IMR-90 (cell line): ENCODE measurements around the gene ILK. TPM values are rescaled to one million over a fixed set of nuclear protein-coding genes. Genes with fewer than 3 reads are reported as not detected.
A peak's percentile ranks its signal among the peaks of the same experiment; 100 is the strongest.

Experiments used
- ATAC-seq: fragments of 200-7000 bp; cut with Tn5 transposase; 2 replicates; pipeline ENCODE4 v1.9.1; 2020; ENCODE audit warnings: low read depth, mild to moderate bottlenecking, moderate library complexity
- BruUV-seq: library from RNA; stranded (reverse); fragments of 400-500 nt; replicated peaks from 2 replicates; lab custom pipeline; 2021; lab: Mats Ljungman, UMichigan
- CTCF ChIA-PET: fragments of 300-600 bp; formaldehyde crosslinking; extraction: SDS; loops from one replicate; lab custom pipeline; 2021; ENCODE audit warnings: antibody characterized with exemption; lab: Yijun Ruan, JAX
- POLR2A ChIA-PET: fragments of 300-600 bp; sonication (Branson Sonifier 250); formaldehyde crosslinking; loops from one replicate; lab custom pipeline; 2022; ENCODE audit warnings: antibody characterized with exemption; ENCODE audit not compliant: unreplicated experiment; lab: Charles Lee
- DNase-seq: peaks from one replicate; pipeline ENCODE4 v3.0.0; 2013
- H2AFZ ChIP-seq: replicated peaks from 2 replicates; pipeline ENCODE3; 2013; ENCODE audit warnings: low read length, mild to moderate bottlenecking; ENCODE audit not compliant: poor library complexity
- H2AK5ac ChIP-seq: 2 replicates; pipeline ENCODE4 v1.6.1; 2013; ENCODE audit warnings: low read depth, low read length, inconsistent platforms
- H2AK9ac ChIP-seq: replicated peaks from 2 replicates; pipeline ENCODE3; 2013; ENCODE audit warnings: mild to moderate bottlenecking, low read depth, low read length, moderate library complexity; ENCODE audit not compliant: poor library complexity
- H2BK120ac ChIP-seq: 2 replicates; pipeline ENCODE4 v1.6.1; 2013; ENCODE audit warnings: low read depth, low read length, inconsistent platforms
- H2BK15ac ChIP-seq: 3 replicates; pipeline ENCODE4 v1.6.1; 2013; ENCODE audit warnings: low read depth, low read length, inconsistent platforms
- H2BK20ac ChIP-seq: 2 replicates; pipeline ENCODE4 v1.6.1; 2013; ENCODE audit warnings: low read depth, mild to moderate bottlenecking, inconsistent platforms, low read length, moderate library complexity
- H2BK5ac ChIP-seq: 2 replicates; pipeline ENCODE4 v1.6.1; 2013; ENCODE audit warnings: mild to moderate bottlenecking, low read depth, low read length, inconsistent platforms; ENCODE audit not compliant: poor library complexity, severe bottlenecking
- H3K14ac ChIP-seq: replicated peaks from 2 replicates; pipeline ENCODE4 v1.6.1; 2013; ENCODE audit warnings: low read depth, low read length, inconsistent platforms
- H3K18ac ChIP-seq: 2 replicates; pipeline ENCODE4 v1.6.1; 2013; ENCODE audit warnings: low read depth, low read length, control low read depth
- H3K23ac ChIP-seq: 2 replicates; pipeline ENCODE4 v1.6.1; 2013; ENCODE audit warnings: low read depth, low read length, inconsistent platforms
- H3K27ac ChIP-seq: 2 replicates; pipeline ENCODE4 v1.5.1; 2013; ENCODE audit warnings: mild to moderate bottlenecking, control low read depth, low read length; ENCODE audit not compliant: insufficient read depth
- H3K27me3 ChIP-seq: 2 replicates; pipeline ENCODE4 v1.6.1; 2013; ENCODE audit warnings: low read length; ENCODE audit not compliant: control insufficient read depth, insufficient read depth
- H3K36me3 ChIP-seq: 2 replicates; pipeline ENCODE4 v1.6.1; 2013; ENCODE audit warnings: low read length, mixed read lengths; ENCODE audit not compliant: control insufficient read depth, insufficient read depth
- H3K4ac ChIP-seq: 2 replicates; pipeline ENCODE4 v1.6.1; 2013; ENCODE audit warnings: low read depth, low read length, inconsistent platforms
- H3K4me1 ChIP-seq: 2 replicates; pipeline ENCODE4 v1.6.1; 2013; ENCODE audit warnings: low read length, mixed read lengths; ENCODE audit not compliant: control insufficient read depth, insufficient read depth
- H3K4me2 ChIP-seq: 2 replicates; pipeline ENCODE4 v1.6.1; 2013; ENCODE audit warnings: low read depth, mild to moderate bottlenecking, control low read depth, low read length, moderate library complexity
- H3K4me3 ChIP-seq: 2 replicates; pipeline ENCODE4 v1.5.1; 2013; ENCODE audit warnings: low read depth, mild to moderate bottlenecking, control low read depth, low read length, moderate library complexity; ENCODE audit not compliant: insufficient read depth
- H3K56ac ChIP-seq: 2 replicates; pipeline ENCODE4 v1.6.1; 2013; ENCODE audit warnings: low read length, inconsistent platforms; ENCODE audit not compliant: insufficient read depth; ENCODE audit errors: extremely low read depth
- H3K79me1 ChIP-seq, 2 experiments: 2 replicates each; pipeline ENCODE4 v1.6.1; 2013; ENCODE audit warnings: low read length in 2 of 2, inconsistent platforms in 1 of 2, low read depth in 1 of 2
- H3K9ac ChIP-seq: 2 replicates; pipeline ENCODE4 v1.6.1; 2013; ENCODE audit warnings: low read depth, low read length, control low read depth
- H3K9me1 ChIP-seq: 2 replicates; pipeline ENCODE4 v1.6.1; 2013; ENCODE audit warnings: low read length, inconsistent platforms; ENCODE audit not compliant: insufficient read depth
- H3K9me3 ChIP-seq: 2 replicates; pipeline ENCODE4 v1.6.1; 2013; ENCODE audit warnings: low read length; ENCODE audit not compliant: control insufficient read depth, insufficient read depth
- H4K20me1 ChIP-seq: 2 replicates; pipeline ENCODE4 v1.6.1; 2013; ENCODE audit warnings: low read length, inconsistent platforms; ENCODE audit not compliant: insufficient read depth
- H4K5ac ChIP-seq: 2 replicates; pipeline ENCODE4 v1.6.1; 2013; ENCODE audit warnings: mild to moderate bottlenecking, low read depth, low read length, control low read depth
- H4K8ac ChIP-seq, 2 experiments: 2 replicates each; pipeline ENCODE4 v1.6.1; 2013; ENCODE audit warnings: low read depth in 2 of 2, low read length in 2 of 2, control low read depth in 1 of 2, inconsistent platforms in 1 of 2
- H4K91ac ChIP-seq: 2 replicates; pipeline ENCODE4 v1.6.1; 2013; ENCODE audit warnings: low read depth, low read length, inconsistent platforms; ENCODE audit not compliant: insufficient read depth
- CHD1 ChIP-seq: IDR thresholded peaks from 2 replicates; pipeline ENCODE4 v1.6.1; 2012; ENCODE audit warnings: low read depth, low read length, improper control_type of control experiment
- CTCF ChIP-seq: conservative IDR thresholded peaks from 2 replicates; pipeline ENCODE4 v1.5.1; 2012; ENCODE audit warnings: mild to moderate bottlenecking, low read depth, low read length, improper control_type of control experiment
- FOS ChIP-seq: fragments of 150-350 bp; IDR thresholded peaks from 2 replicates; pipeline ENCODE4 v1.6.1; 2016; ENCODE audit warnings: low read depth, low read length
- MAFK ChIP-seq: IDR thresholded peaks from 2 replicates; pipeline ENCODE4 v1.6.1; 2012; ENCODE audit warnings: low read depth, low read length, improper control_type of control experiment
- NFE2L2 ChIP-seq: fragments of 150-350 bp; IDR thresholded peaks from 2 replicates; pipeline ENCODE4 v1.6.1; 2016; ENCODE audit warnings: low read depth, mild to moderate bottlenecking, low read length
- POLR2A ChIP-seq: IDR thresholded peaks from 2 replicates; pipeline ENCODE4 v1.6.1; 2012; ENCODE audit warnings: mild to moderate bottlenecking, low read depth, low read length
- RAD21 ChIP-seq: IDR thresholded peaks from 2 replicates; pipeline ENCODE4 v1.6.1; 2012; ENCODE audit warnings: low read length, improper control_type of control experiment
- RCOR1 ChIP-seq: IDR thresholded peaks from 2 replicates; pipeline ENCODE4 v1.6.1; 2012; ENCODE audit warnings: mild to moderate bottlenecking, low read length, improper control_type of control experiment; ENCODE audit not compliant: insufficient replicate concordance
- RFX5 ChIP-seq: IDR thresholded peaks from 2 replicates; pipeline ENCODE4 v1.8.0; 2012; ENCODE audit warnings: low read depth, mild to moderate bottlenecking, low read length, moderate library complexity
- SMC3 ChIP-seq: fragments of 150-350 bp; IDR thresholded peaks from 2 replicates; pipeline ENCODE4 v1.6.1; 2016; ENCODE audit warnings: low read depth, mild to moderate bottlenecking, antibody characterized with exemption, low read length, moderate library complexity
- USF2 ChIP-seq: fragments of 150-350 bp; IDR thresholded peaks from 2 replicates; pipeline ENCODE4 v1.6.1; 2017; ENCODE audit warnings: mild to moderate bottlenecking, antibody characterized with exemption, low read length, low read depth
- WGBS, 2 experiments: methylation state at CpG; one replicate each; pipeline versions ENCODE4 v1.1.5 to v1.1.7; 2013; ENCODE audit warnings: missing lambda C conversion rate in 2 of 2; ENCODE audit not compliant: insufficient read length in 1 of 2; ENCODE audit errors: extremely low coverage in 2 of 2; 5-methylcytosine and 5-hydroxymethylcytosine counted together
- dilution Hi-C: fragments of 300-500 bp; cut with HindIII; formaldehyde crosslinking; loops from one replicate; pipeline ENCODE4 v1.14.3; 2018; ENCODE audit warnings: low sequenced_read_pairs; ENCODE audit not compliant: unreplicated experiment
- in situ Hi-C: fragments of 300-500 bp; cut with MboI; formaldehyde crosslinking; loops from 3 replicates; pipeline ENCODE4 v1.14.3; 2019; ENCODE audit warnings: low sequenced_read_pairs, inconsistent platforms, mixed read lengths
- intact Hi-C: fragments of 100-400 bp; cut with micrococcal nuclease; formaldehyde crosslinking; loops from 2 replicates; pipeline ENCODE4 v1.10.0; 2022
- polyA plus RNA-seq, 3 experiments: library from polyadenylated mRNA; depleted of rRNA; stranded (reverse); fragments of >200 nt; gene quantifications; 2 replicates each; pipeline ENCODE4 v1.2.3, GENCODE V29; 2012; ENCODE audit warnings: low replicate concordance in 1 of 3
- total RNA-seq: library from RNA; depleted of rRNA; stranded (reverse); fragments of >200 nt; gene quantifications from 2 replicates; pipeline ENCODE4 v1.2.3, GENCODE V29; 2012

Gene ILK
- total and polyA plus RNA-seq, 2 of the 4 experiments (the other 2 are of a cell fraction): 339 to 389 TPM

- H3K4ac ChIP-seq: no peak overlapping the region
- H3K79me1 ChIP-seq: peaks cover 21 to 80% of the 10 kb centered on the region in 2 experiments
- no peaks in the 10 kb centered on the region for H3K9me3 ChIP-seq
- no peak for DNase-seq
- H2AFZ ChIP-seq: no peak overlapping the region
- no peak for ATAC-seq
- no peak overlapping the region for H3K4me2 ChIP-seq
- dilution Hi-C loops (no loop called here), intact Hi-C loops (no loop called here), in situ Hi-C loops (no loop called here)
- H4K91ac ChIP-seq: no peak overlapping the region
- TF ChIP-seq RFX5 (no peak), CTCF (no peak), POLR2A (no peak), NFE2L2 (no peak), MAFK (no peak), FOS (no peak), RAD21 (no peak), CHD1 (no peak), SMC3 (no peak), USF2 (no peak), RCOR1 (no peak)
- no peaks in the 10 kb centered on the region for H3K27me3 ChIP-seq
- CTCF ChIA-PET: no interaction called here
- H3K9me1 ChIP-seq: peaks cover 26% of the 10 kb centered on the region
- BruUV-seq: no TSS peak
- no peak overlapping the region for H4K5ac ChIP-seq
- no peak overlapping the region for H2BK120ac ChIP-seq
- H4K8ac ChIP-seq: no peak overlapping the region
- no CpG with 5 or more reads among the region's 2 CpGs for WGBS, 2 experiments
- H4K20me1 ChIP-seq: peaks cover 12% of the 10 kb centered on the region
- H3K36me3 ChIP-seq: peaks cover 45% of the 10 kb centered on the region
- H3K27ac ChIP-seq: no peak overlapping the region
- H3K4me3 ChIP-seq: no peak overlapping the region
- H3K9ac ChIP-seq: no peak overlapping the region
- no peak overlapping the region for H2AK9ac ChIP-seq
- H3K23ac ChIP-seq: no peak overlapping the region
- H3K18ac ChIP-seq: no peak overlapping the region
- no peak overlapping the region for H3K14ac ChIP-seq
- H2BK15ac ChIP-seq: no peak overlapping the region
- no peak overlapping the region for H2BK20ac ChIP-seq
- no peak overlapping the region for H3K56ac ChIP-seq
- 0 out of 2 replicates have a peak overlapping the region, but pooled peaks have one; percentile 3 for H2AK5ac ChIP-seq
- H3K4me1 ChIP-seq: peaks cover 21% of the 10 kb centered on the region
- POLR2A ChIA-PET: no interaction called here
- no peak overlapping the region for H2BK5ac ChIP-seq
Measured at GRCh38 chr11:6614446-6614845, 10.9 kb downstream of the ILK start.
